ENCODE results near the gene TFAP2D.

Gene TFAP2D

GRCh38 chr6:50819466-50819903 lies 106.2 kb downstream of the TFAP2D start:
- no peak for DNase-seq (ENCODE audit: low read depth)

- DNase-seq (ENCODE audit: low read depth), result no peak
Observed at GRCh38 chr6:50819904-50820868, 106.9 kb downstream of the TFAP2D start.

GRCh38 chr6:50820869-50821264 lies 107.5 kb downstream of the TFAP2D start:
- no peak for DNase-seq (ENCODE audit: low read depth)

GRCh38 chr6:50821441-50822077 lies 108.2 kb downstream of the TFAP2D start:
- no peak for DNase-seq (ENCODE audit: low read depth)

GRCh38 chr6:50822078-50822476 lies 108.8 kb downstream of the TFAP2D start:
- DNase-seq (ENCODE audit: low read depth), result no peak

Measured in amniotic epithelial cell (primary cell).